OCI-LY7 (cell line): ENCODE measurements around the gene TSN. TPM values are rescaled to one million over a fixed set of nuclear protein-coding genes. Genes with fewer than 3 reads are reported as not detected.

Experiments
- BruUV-seq: library from RNA; stranded (reverse); fragments of 400-500 nt; replicated peaks from 2 replicates; lab custom pipeline; 2021; lab: Mats Ljungman, UMichigan
- CTCF ChIA-PET: fragments of 300-600 bp; sonication (Branson Sonifier 250); formaldehyde crosslinking; loops from one replicate; lab custom pipeline; 2022; ENCODE audit warnings: antibody characterized with exemption; ENCODE audit not compliant: unreplicated experiment; lab: Charles Lee
- POLR2A ChIA-PET: fragments of 300-600 bp; sonication (Branson Sonifier 250); formaldehyde crosslinking; loops from one replicate; lab custom pipeline; 2022; ENCODE audit warnings: antibody characterized with exemption; lab: Charles Lee
- DNase-seq: peaks from one replicate; pipeline ENCODE4 v3.0.0-alpha.2; 2015; ENCODE audit warnings: low spot score
- H2AFZ ChIP-seq: fragments of 200-600 bp; sonication (generic), shearing (Covaris generic); 2 replicates; pipeline ENCODE4 v1.6.1; 2014; ENCODE audit warnings: mild to moderate bottlenecking, antibody characterized with exemption, low read length, moderate library complexity
- H3K27ac ChIP-seq: fragments of 200-600 bp; sonication (generic); 2 replicates; pipeline ENCODE4 v1.5.1; 2014; ENCODE audit warnings: mixed run types, low read depth, mild to moderate bottlenecking, moderate library complexity, low read length, inconsistent platforms; ENCODE audit not compliant: poor library complexity, severe bottlenecking
- H3K36me3 ChIP-seq: fragments of 200-600 bp; sonication (generic); 2 replicates; pipeline ENCODE4 v1.6.1; 2014; ENCODE audit warnings: mild to moderate bottlenecking, antibody characterized with exemption, low read length, moderate library complexity, mixed read lengths; ENCODE audit not compliant: insufficient read depth
- H3K4me1 ChIP-seq: fragments of 200-600 bp; sonication (generic); 2 replicates; pipeline ENCODE4 v1.5.1; 2014; ENCODE audit warnings: mild to moderate bottlenecking, low read length; ENCODE audit not compliant: insufficient read depth, poor library complexity, severe bottlenecking
- H3K4me2 ChIP-seq: fragments of 200-600 bp; sonication (generic); 2 replicates; pipeline ENCODE4 v1.6.1; 2014; ENCODE audit warnings: mild to moderate bottlenecking, low read length
- H3K4me3 ChIP-seq: fragments of 200-600 bp; sonication (generic); 2 replicates; pipeline ENCODE4 v1.5.1; 2014; ENCODE audit warnings: mild to moderate bottlenecking, low read depth, low read length; ENCODE audit not compliant: poor library complexity, severe bottlenecking
- H3K79me2 ChIP-seq: fragments of 200-600 bp; sonication (generic); 2 replicates; pipeline ENCODE4 v1.6.1; 2016; ENCODE audit warnings: low read depth, mild to moderate bottlenecking, low read length, moderate library complexity, mixed read lengths; ENCODE audit not compliant: insufficient read depth
- H3K9me2 ChIP-seq: fragments of 200-600 bp; sonication (generic); 2 replicates; pipeline ENCODE4 v1.6.1; 2016; ENCODE audit warnings: mild to moderate bottlenecking, low read length, mixed read lengths; ENCODE audit not compliant: insufficient read depth
- H3K9me3 ChIP-seq: fragments of 200-600 bp; sonication (generic); 2 replicates; pipeline ENCODE4 v1.6.1; 2014; ENCODE audit warnings: mild to moderate bottlenecking, mixed run types, low read length, mixed read lengths
- H4K20me1 ChIP-seq: fragments of 200-600 bp; sonication (generic); 2 replicates; pipeline ENCODE4 v1.6.1; 2014; ENCODE audit warnings: mild to moderate bottlenecking, antibody characterized with exemption, low read length, moderate library complexity, mixed read lengths; ENCODE audit not compliant: insufficient read depth
- EZH2phosphoT487 ChIP-seq: fragments of 200-600 bp; sonication (generic); IDR thresholded peaks from 2 replicates; pipeline ENCODE4 v1.6.1; 2018; ENCODE audit warnings: low read depth, borderline replicate concordance, mild to moderate bottlenecking, mixed run types, antibody characterized with exemption, low read length, moderate library complexity, mixed read lengths
- intact Hi-C: fragments of 100-400 bp; cut with micrococcal nuclease; formaldehyde crosslinking; loops from one replicate; pipeline ENCODE4 v1.10.0; 2022; ENCODE audit not compliant: unreplicated experiment
- total RNA-seq, 2 experiments: library from RNA; depleted of rRNA in 1 of 2; stranded (reverse); fragments of >200 nt in 1 of 2; shearing (Covaris generic) in 1 of 2; gene quantifications; 2 replicates each; pipeline ENCODE4 v1.2.3, GENCODE V29; 2014 to 2022
- TF ChIP-seq, protein P1 (sequence below): fragments of 200-600 bp; sonication (generic); conservative IDR thresholded peaks from 2 replicates; pipeline ENCODE4 v1.5.1; 2014; ENCODE audit warnings: mild to moderate bottlenecking, antibody characterized with exemption, low read length, moderate library complexity, mixed read lengths

The TSN gene
- total RNA-seq, 2 experiments from 2014 or later = 59.2 to 102 TPM

DNA sequence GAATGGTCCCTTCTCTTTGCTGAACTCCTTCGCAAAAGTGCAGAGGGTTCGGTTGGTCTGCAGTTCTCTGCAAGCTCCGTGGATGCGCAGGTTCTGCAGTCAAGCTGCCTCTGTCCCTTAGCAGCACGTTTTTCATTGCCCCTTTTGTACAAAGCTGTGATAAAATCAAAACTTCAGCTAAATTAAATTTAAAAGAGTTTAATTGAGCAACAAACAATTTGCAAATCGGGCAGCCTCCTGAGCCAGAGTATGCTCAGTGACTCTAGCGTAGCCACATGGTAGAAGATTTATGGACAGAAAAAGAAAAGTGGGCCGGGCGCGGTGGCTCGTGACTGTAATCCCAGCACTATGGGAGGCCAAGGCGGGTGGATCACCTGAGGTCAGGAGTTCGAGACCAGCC lies 18.8 kb downstream of the TSN start:
- Histone ChIP-seq H3K4me1 (peaks cover 27% of the 10 kb centered on the region), H3K4me3 (no peak overlapping the region), H3K36me3 (peaks cover 6% of the 10 kb centered on the region; the same call in 1 of the 2 replicates), H2AFZ (no peak overlapping the region), H4K20me1 (no peaks in the 10 kb centered on the region), H3K9me3 (no peaks in the 10 kb centered on the region), H3K9me2 (no peaks in the 10 kb centered on the region), H3K4me2 (no peak overlapping the region), H3K79me2 (no peaks in the 10 kb centered on the region), H3K27ac (no peak overlapping the region)
- POLR2A ChIA-PET = interaction anchor here (0.7 to 1.4 kb wide), 2 partner anchors 9 to 30 kb away, joined by 4 to 5 read pairs; no protein-coding TSS in a partner anchor
- CTCF ChIA-PET = no interaction called here
- no TSS peak for BruUV-seq
- no peak for DNase-seq
- intact Hi-C loops = loop anchor here (5.0 kb wide), 1 partner anchor 43 kb away; no protein-coding TSS in a partner anchor
- TF ChIP-seq, protein P1, sequence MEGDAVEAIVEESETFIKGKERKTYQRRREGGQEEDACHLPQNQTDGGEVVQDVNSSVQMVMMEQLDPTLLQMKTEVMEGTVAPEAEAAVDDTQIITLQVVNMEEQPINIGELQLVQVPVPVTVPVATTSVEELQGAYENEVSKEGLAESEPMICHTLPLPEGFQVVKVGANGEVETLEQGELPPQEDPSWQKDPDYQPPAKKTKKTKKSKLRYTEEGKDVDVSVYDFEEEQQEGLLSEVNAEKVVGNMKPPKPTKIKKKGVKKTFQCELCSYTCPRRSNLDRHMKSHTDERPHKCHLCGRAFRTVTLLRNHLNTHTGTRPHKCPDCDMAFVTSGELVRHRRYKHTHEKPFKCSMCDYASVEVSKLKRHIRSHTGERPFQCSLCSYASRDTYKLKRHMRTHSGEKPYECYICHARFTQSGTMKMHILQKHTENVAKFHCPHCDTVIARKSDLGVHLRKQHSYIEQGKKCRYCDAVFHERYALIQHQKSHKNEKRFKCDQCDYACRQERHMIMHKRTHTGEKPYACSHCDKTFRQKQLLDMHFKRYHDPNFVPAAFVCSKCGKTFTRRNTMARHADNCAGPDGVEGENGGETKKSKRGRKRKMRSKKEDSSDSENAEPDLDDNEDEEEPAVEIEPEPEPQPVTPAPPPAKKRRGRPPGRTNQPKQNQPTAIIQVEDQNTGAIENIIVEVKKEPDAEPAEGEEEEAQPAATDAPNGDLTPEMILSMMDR = no peak
- TF ChIP-seq EZH2phosphoT487 = no peak

DNA sequence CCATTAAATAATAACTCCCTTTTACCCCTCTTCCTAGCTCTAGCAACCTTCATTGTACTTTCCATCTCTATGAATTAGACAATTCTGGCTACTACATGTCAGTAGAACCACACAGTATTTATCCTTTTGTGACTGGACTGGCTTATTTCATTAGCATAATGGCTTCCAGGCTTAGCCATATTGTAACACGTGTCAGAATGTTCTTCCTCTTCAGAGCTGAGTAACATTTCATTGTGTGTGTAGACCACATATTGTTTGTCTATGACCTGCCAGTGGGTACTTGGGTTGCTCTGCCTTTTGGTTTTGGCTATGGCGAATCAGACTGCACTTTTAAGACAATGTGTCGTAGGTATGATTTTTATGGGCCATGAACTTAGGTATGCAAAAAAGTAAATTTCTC lies 20.9 kb downstream of the TSN start:
- H4K20me1 ChIP-seq = no peaks in the 10 kb centered on the region
- H3K9me2 ChIP-seq = no peaks in the 10 kb centered on the region
- H3K4me2 ChIP-seq = no peak overlapping the region
- no peak overlapping the region for H3K4me3 ChIP-seq
- H3K4me1 ChIP-seq = peaks cover 23% of the 10 kb centered on the region
- CTCF ChIA-PET = no interaction called here
- H3K9me3 ChIP-seq = no peaks in the 10 kb centered on the region
- no TSS peak for BruUV-seq
- no peak overlapping the region for H2AFZ ChIP-seq
- POLR2A ChIA-PET = no interaction called here
- no peak for DNase-seq
- TF ChIP-seq EZH2phosphoT487 = no peak
- TF ChIP-seq, protein P1 = no peak
- no peaks in the 10 kb centered on the region for H3K79me2 ChIP-seq
- no peaks in the 10 kb centered on the region for H3K36me3 ChIP-seq
- intact Hi-C loops = no loop called here
- no peak overlapping the region for H3K27ac ChIP-seq

DNA sequence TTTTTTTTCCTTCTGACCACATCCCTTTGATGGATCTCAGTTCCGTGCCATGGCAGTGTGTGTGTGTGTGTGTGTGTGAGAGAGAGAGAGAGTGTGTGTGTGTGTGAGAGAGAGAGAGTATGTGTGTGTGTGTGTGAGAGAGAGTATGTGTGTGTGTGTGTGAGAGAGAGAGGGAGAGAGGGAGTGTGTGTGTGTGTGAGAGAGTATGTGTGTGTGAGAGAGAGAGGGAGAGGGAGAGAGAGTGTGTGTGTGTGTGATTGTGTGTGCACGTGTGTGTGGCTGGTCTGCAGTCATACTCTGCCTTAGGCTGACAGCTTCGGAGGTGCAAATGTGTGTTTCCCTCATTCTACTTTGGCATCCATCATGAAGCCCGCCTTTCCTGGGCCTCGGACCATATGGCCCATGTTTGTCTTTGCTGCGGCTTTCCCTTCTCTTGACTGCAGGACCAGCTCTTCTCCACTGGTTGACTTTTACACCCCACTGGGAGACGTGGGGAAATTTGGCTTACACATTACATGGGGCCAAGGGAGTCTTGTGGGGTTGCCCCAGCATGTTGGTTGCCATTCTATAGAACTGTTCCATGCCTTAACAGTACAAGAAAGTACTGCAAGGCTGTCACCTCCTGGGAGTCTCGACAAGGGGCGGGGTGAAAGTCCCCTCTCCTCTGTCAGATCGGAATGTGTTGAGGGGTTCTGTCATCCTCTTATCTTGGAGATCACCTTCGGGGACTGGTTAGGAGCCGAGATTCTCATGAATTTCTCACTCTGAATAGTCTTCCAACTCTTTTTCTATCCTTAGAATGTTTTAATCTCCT lies 21.6 kb downstream of the TSN start:
- Histone ChIP-seq H4K20me1 (no peaks in the 10 kb centered on the region), H3K36me3 (no peaks in the 10 kb centered on the region), H3K9me2 (no peaks in the 10 kb centered on the region), H3K9me3 (no peaks in the 10 kb centered on the region), H3K4me1 (peaks cover 16% of the 10 kb centered on the region), H3K4me2 (no peak overlapping the region), H3K79me2 (no peaks in the 10 kb centered on the region), H3K27ac (no peak overlapping the region), H3K4me3 (no peak overlapping the region), H2AFZ (no peak overlapping the region)
- no peak for DNase-seq
- no TSS peak for BruUV-seq
- CTCF ChIA-PET = no interaction called here
- POLR2A ChIA-PET = no interaction called here
- intact Hi-C loops = no loop called here
- TF ChIP-seq, protein P1 = no peak
- TF ChIP-seq EZH2phosphoT487 = no peak
